Activated CD4-positive, CD25-positive, alpha-beta regulatory T cell treated with anti-CD3 and anti-CD28 coated beads, Interleukin-2, amount 50 U/mL, for 72 hours (primary cell): Measurements from ENCODE around the gene TEX12.

Experiments
- DNase-seq: peaks from one replicate; pipeline ENCODE4 v3.0.0; 2021

TEX12 gene

GRCh38 chr11:112213753-112214152, 46.6 kb downstream of the TEX12 start:
- DNase-seq: no peak

- DNase-seq: no peak
These were observed 48.4 kb downstream of the TEX12 start for GRCh38 chr11:112215621-112216020.

- DNase-seq: no peak
These were observed 49.5 kb downstream of the TEX12 start for GRCh38 chr11:112216561-112217105.

GRCh38 chr11:112219476-112220232, 52.5 kb downstream of the TEX12 start:
- no peak for DNase-seq

- no peak for DNase-seq
These were observed 54.2 kb downstream of the TEX12 start for GRCh38 chr11:112221274-112221835.
